ENCODE measurements around the gene CREB5.
A peak's percentile ranks its signal among the peaks of the same experiment; 100 is the strongest.

Gene CREB5

GRCh38 chr7:28554802-28555471 is 142.6 kb downstream of the CREB5 start:
- no peak for DNase-seq

- no peak for DNase-seq
Observed at GRCh38 chr7:28556025-28556424, 143.7 kb downstream of the CREB5 start.

DNA sequence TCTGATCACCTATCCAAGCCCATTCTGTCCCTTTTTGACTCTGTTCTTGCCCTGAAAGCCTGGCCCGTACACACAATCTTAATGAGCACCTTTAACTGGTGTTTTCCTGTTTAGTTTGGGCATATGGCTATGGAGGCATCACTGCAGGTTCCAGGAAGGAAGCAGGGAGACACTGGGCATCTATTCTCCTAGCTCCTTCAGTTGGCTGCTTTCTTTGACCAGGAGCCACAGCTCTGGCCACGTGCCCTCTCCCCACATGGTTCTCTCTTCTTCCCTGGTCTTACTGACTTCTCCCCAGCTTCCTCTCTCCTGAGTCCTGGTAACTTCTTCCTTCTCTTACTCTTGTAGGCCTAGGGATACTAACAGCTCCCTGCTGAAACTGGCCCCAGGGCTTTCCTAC is 144.4 kb downstream of the CREB5 start:
- DNase-seq, result no peak

DNA sequence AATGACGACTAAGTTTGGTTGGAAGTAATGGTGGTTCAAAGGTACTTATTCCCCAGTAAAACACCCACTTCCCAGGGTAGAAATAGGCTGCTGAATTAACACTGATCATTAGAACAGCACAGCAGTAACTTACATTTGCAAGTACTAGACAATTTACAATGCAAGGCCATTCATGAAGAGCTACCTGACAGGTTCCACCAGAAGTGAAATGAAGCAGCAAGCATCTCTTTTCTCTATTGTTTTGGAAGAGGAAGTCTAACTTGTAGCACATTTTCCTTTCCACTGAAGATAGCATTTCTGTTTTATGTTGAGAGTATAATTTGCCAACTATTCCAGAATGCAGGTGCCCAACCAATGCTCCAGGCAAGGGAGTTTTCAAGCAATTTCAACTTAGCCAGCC is 145.9 kb downstream of the CREB5 start:
- DNase-seq, result no peak

GRCh38 chr7:28560767-28561166 is 148.4 kb downstream of the CREB5 start:
- DNase-seq, result no peak

- DNase-seq, result no peak
Observed at GRCh38 chr7:28564033-28564432, 151.7 kb downstream of the CREB5 start.

GRCh38 chr7:28564755-28565374 is 152.5 kb downstream of the CREB5 start:
- DNase-seq, result no peak

- DNase-seq, result no peak
Observed at GRCh38 chr7:28565980-28566379, 153.7 kb downstream of the CREB5 start.

- DNase-seq, result no peak
Observed at GRCh38 chr7:28570113-28570969, 158.0 kb downstream of the CREB5 start.

DNA sequence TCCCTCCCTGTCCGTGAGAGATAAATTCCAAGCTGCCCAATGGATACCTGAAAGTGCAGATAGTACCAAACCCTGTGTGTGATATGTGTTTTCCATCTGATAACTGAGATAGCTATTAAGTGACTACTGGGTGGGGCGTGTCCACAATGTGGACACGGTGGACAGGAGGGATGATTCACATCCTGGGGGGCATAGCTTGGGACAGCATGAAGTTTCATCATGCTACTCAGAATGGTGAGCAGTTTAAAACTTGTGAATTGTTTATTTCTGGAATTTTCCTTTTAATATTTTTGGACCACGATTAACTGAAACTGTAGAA is 158.6 kb downstream of the CREB5 start:
- DNase-seq, result no peak

DNA sequence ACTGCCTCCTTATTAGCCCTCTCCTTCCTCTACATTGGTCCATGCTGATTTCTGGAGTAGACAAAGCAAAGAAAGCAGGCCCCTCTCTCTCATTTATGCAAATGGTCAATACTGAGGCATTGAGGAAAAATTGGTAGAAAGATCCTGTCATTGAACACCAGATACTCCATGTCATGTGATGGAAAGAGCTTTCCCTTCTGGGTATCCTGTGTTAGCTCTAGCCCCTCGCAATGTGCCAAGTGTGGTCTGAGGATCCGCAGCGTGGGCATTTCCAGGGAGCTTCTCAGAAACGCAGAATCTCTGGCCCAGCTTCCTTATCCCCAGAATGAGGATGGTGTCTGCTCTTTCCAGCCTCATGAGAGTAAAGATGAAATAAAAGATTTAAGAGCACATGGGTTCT is 159.1 kb downstream of the CREB5 start:
- DNase-seq, result no peak

GRCh38 chr7:28572321-28573058 is 160.2 kb downstream of the CREB5 start:
- DNase-seq, result peak; percentile 93

DNA sequence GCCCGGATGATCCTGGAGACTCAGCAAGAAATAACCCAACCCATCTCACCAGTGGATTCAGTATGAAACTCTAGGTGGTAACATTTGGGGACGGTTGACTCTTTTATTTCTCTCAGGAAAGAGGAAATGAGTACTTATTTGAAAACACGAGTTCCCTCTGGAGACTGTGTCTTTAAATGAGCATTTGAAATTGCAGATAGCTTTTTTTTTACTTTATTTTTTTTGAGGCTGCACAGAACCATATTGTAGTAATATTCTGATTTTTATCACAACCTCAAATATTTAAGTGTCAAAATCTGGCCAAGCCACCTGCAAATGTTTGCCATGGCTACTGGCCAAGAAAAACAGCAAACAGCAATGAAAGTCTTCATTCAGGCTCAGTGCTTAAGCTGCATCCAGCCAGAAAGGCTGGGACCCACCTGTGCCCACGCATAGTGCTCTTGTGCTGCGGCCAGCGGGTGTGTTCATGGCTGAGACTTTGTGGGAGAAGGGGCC is 160.8 kb downstream of the CREB5 start:
- DNase-seq, result peak; percentile 95

GRCh38 chr7:28573651-28574301 is 161.5 kb downstream of the CREB5 start:
- peak; percentile 93 for DNase-seq

DNA sequence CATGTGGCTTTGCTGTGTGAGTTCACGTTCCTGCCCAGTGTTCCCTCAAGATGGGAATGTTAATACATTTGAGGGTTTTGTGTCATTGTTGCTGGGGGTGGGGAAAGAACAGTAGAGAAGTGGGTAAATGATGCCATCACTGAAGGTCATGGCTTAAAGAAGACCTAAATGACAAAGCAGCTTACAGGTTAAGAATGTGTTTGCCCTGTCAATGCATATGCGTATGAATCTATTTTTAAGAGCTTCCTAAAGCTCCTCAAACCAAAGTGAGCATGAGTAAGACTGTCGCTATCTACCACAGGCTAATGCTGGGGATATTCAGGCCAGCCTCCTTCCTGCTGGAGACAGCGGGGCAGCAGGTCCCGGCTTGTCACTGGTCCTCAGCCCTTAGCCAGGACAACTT is 162.9 kb downstream of the CREB5 start:
- no peak for DNase-seq

- no peak for DNase-seq
Observed at GRCh38 chr7:28576656-28577055, 164.3 kb downstream of the CREB5 start.

DNA sequence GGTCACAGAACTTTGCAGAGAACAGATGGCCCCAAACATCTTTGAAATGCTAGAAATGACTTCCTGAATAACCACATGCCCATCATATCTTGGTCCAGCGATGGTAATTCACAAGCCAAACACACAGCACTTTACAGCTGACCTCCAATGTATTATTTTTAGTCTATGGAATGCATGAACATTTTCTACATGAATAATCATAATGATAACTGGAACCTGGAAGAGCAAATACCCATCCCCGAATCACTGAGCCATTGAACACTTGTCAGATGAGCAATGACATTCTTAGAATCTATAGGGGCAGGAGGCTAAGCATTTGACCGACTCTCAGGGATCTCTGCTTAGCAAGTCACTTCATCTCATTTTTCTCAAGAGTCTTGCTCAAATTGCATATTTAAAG is 167.3 kb downstream of the CREB5 start:
- DNase-seq, result no peak

DNA sequence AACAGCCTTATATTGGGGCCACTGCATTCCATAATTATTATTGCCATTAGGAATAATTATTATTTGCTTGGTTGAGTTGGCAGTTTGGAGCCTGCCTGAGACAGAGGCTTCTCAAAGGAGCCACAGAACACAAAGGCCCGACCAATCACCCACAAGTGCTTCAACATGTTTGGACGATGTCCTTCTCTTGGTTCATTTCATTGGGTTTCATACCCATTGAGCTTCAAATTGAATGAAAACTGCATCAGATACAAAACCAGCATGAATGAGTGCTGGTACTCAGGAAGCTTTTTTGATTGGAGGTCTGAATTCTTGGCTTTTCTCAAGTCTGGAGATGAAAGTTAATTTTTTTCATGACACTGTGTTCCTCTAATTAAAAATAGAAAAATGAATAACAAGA is 168.3 kb downstream of the CREB5 start:
- no peak for DNase-seq

DNA sequence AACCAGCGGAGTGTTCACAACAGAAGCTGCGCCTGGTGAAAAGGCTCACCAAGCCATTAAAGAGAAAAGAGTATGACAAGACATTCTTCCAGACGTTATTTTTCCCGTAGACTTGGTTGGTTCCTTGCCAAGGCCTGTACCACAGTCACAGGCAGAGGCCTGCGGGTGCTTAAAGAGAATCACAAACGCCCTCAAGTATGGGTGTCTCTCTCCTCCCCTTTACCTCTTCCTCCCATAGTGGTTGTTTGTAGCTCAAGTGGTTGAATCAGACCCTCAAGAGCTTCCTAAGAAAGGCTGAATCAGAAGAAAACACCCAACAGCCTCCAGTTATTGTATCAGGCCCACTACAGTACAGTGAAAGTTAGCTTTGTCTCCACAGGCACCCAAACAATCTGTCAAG is 169.0 kb downstream of the CREB5 start:
- no peak for DNase-seq

DNA sequence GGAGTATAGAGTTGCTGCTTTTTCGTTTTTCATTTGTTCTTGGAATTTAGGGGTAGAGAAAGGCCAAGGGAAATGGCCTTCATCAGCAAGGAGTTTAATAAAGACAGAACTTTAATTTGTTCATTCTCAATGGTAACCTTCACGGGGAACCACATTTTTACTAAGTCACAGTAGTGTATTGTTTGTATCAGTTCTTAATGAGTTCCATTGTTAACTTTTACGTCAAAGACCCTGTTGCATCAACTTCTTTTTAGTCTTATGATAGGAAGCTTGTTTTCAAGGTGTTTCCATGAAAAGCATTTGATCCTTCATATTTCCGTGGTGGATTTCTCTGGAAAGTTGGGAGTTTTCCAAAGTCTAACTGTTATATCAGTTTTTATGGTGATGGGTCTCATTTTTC is 169.9 kb downstream of the CREB5 start:
- no peak for DNase-seq

- DNase-seq, result no peak
Observed at GRCh38 chr7:28584235-28584634, 171.9 kb downstream of the CREB5 start.

DNA sequence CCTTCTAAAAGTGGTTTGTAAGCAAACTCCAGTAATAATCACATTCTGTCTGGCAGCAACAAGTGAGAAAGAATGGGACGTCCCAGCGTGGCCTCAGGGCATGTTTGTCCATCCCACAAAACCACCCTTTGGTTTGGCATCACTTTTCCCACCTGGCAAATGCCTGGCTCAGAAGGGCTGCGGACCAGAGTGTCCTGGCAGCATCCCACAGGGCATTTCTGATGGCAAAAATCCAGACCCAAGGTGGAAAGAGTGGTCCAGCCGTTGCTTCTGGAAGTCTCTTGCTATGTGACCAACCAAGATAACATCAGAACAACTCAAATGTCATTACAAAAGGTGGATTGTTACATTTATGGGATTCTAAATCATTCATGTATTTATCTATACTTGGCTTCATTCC is 174.4 kb downstream of the CREB5 start:
- no peak for DNase-seq

GRCh38 chr7:28587211-28587610 is 174.9 kb downstream of the CREB5 start:
- DNase-seq, result no peak
